ENCODE results near the gene CCDC190.

DNA sequence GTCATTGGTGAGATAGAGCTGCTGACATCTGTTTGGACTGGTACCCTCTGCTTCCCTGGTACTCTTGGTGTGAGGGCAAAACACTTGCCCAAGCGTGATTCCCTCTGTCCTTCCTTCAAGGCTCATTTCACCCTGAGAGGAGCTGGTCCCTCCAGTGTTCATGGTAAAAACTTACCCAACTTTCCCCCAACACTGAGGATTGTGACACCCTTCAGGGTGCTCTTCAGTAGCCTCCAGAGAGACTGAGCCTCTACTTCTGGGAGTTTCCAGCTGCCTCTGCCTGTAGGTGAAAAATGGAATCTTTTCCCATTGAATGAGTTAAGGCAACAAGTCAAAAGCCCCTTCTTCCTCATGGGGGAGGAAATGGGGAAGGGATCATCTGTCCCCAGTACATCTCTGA is 9.6 kb downstream of the CCDC190 start:
- TF ChIP-seq, protein P1, sequence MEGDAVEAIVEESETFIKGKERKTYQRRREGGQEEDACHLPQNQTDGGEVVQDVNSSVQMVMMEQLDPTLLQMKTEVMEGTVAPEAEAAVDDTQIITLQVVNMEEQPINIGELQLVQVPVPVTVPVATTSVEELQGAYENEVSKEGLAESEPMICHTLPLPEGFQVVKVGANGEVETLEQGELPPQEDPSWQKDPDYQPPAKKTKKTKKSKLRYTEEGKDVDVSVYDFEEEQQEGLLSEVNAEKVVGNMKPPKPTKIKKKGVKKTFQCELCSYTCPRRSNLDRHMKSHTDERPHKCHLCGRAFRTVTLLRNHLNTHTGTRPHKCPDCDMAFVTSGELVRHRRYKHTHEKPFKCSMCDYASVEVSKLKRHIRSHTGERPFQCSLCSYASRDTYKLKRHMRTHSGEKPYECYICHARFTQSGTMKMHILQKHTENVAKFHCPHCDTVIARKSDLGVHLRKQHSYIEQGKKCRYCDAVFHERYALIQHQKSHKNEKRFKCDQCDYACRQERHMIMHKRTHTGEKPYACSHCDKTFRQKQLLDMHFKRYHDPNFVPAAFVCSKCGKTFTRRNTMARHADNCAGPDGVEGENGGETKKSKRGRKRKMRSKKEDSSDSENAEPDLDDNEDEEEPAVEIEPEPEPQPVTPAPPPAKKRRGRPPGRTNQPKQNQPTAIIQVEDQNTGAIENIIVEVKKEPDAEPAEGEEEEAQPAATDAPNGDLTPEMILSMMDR (IDR thresholded peaks at IDR 0.05) = no peak
- no peak for TF ChIP-seq POLR2A (IDR thresholded peaks at IDR 0.05)
